ENCODE data around the gene NTMT1. TPM values are rescaled to one million over a fixed set of nuclear protein-coding genes. Genes with fewer than 3 reads are reported as not detected.

Gene NTMT1
- total RNA-seq, 4 donors from 2014 or later: 7.0 to 26.0 (median 16.9) TPM

- no peak for TF ChIP-seq CTCF (IDR thresholded peaks at IDR 0.05; ENCODE audit: low read depth)
Observed at GRCh38 chr9:129612815-129613519, 13.0 kb upstream of the NTMT1 start.

- no peak for TF ChIP-seq CTCF (IDR thresholded peaks at IDR 0.05; ENCODE audit: low read depth)
Observed at GRCh38 chr9:129613520-129614175, 12.3 kb upstream of the NTMT1 start.

GRCh38 chr9:129614932-129615331 is 11.0 kb upstream of the NTMT1 start:
- TF ChIP-seq CTCF (IDR thresholded peaks at IDR 0.05; ENCODE audit: low read depth): no peak

- TF ChIP-seq CTCF (IDR thresholded peaks at IDR 0.05; ENCODE audit: low read depth): no peak
Observed at GRCh38 chr9:129615407-129616285, 10.3 kb upstream of the NTMT1 start.

GRCh38 chr9:129617167-129617566 is 8.8 kb upstream of the NTMT1 start:
- TF ChIP-seq CTCF (IDR thresholded peaks at IDR 0.05; ENCODE audit: low read depth): no peak

- TF ChIP-seq CTCF (IDR thresholded peaks at IDR 0.05; ENCODE audit: low read depth): no peak
Observed at GRCh38 chr9:129619787-129620668, 5.9 kb upstream of the NTMT1 start.

Measured in subcutaneous adipose tissue (tissue), 4 donors.